Fibroblast of the aortic adventitia (primary cell): ENCODE measurements around the gene TUBB8B. TPM values are rescaled to one million over a fixed set of nuclear protein-coding genes. Genes with fewer than 3 reads are reported as not detected.
"Not testable (repeated sequence)": the region's sequence is repeated elsewhere in the genome, so short reads cannot be mapped to it uniquely, and the experiment has no call there.

ENCODE experiments used
- DNase-seq: peaks from one replicate; pipeline ENCODE4 v3.0.0-alpha.2; 2010; ENCODE audit warnings: low read depth
- H3K4me3 ChIP-seq: 2 replicates; pipeline ENCODE4 v1.5.1; 2011; ENCODE audit warnings: low read depth, mild to moderate bottlenecking, control low read depth, low read length, moderate library complexity
- small RNA-seq: library from RNA; depleted of rRNA; stranded (forward); fragments of <200 nt; gene quantifications from one replicate; pipeline ENCODE3, GENCODE V24; 2012
- total RNA-seq: library from RNA; depleted of rRNA; stranded (reverse); fragments of >200 nt; gene quantifications from 2 replicates; pipeline ENCODE4 v1.2.3, GENCODE V29; 2012; ENCODE audit warnings: low replicate concordance

TUBB8B gene
- total RNA-seq, 1 donor = not detected

DNA sequence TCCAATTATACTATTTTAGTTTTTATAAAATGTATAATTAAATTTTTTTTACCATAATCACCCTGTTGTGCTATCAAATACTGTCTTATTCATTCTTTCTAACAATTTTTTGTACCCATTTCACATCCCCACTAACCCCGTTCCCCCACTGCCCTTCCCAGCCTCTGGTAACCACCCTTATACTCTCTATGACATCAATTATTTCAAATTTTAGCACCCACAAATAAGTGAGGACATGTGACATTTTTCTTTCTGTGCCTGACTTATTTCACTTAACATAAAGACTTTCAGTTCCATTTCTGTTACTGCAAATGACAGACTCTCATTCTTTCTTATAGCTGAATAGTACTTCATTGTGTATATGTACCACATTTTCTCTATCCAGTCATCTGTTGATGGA, 5.0 kb upstream of the TUBB8B start:
- not testable (repeated sequence) for DNase-seq, H3K4me3 ChIP-seq

DNA sequence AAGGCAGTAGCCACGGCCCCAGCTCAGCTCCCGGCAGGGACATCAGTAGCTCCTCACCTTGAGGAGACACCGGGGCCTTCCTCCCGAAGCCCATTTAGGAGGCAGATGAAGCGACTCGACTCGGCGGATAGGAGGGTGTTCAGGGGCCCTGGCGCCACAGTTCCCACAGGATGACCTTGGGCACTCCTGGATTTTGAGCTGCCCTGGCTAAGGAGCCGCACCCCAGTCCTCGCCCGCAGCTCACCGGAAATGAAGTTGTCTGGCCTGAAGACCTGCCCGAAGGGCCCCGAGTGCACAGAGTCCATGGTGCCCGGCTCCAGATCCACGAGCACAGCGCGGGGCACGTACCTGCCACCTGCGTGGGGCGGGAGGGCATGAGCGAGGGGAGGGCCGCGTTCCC, 719 bp downstream of the TUBB8B start:
- not testable (repeated sequence) for DNase-seq, H3K4me3 ChIP-seq

DNA sequence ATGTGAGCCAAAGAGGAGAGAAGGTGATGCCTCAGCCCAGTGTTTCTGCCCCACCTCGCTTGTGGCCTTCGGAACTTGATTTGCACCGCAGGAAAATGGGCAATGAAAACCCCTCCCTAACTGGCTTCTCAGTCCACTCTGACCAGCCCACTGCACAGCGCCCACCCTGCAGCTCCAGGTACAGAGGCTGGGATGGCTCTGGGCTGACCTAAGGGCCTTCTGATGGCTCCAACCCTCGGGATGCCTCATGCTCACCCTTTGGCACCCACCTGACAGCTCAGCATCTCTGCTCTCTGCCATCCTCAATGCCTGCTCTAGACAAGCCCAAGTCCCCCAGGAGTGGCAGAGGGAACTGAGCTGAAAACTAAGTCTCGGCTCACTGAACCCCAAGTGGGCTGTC, 36.2 kb downstream of the TUBB8B start:
- DNase-seq, H3K4me3 ChIP-seq: not testable (repeated sequence)

DNA sequence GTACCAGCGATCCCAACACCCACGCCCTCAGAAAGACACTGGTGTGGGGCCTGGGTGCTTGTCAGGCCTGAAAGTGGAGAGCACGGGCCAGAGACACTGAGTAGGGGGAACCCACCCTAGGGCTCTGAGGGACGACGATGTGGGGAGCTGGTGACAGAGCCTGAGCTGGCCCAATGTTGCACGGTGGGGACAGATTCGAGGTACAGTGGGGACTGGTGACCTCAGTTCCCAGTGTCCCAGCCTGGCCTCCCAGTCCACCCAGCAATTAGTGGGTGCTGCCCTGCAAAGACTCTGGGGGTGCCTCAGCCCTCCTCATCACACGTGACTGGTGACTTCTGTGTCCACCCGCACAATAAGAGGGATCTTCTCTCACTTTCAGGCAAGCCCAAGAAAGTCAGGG, 36.6 kb downstream of the TUBB8B start:
- not testable (repeated sequence) for H3K4me3 ChIP-seq, DNase-seq

DNA sequence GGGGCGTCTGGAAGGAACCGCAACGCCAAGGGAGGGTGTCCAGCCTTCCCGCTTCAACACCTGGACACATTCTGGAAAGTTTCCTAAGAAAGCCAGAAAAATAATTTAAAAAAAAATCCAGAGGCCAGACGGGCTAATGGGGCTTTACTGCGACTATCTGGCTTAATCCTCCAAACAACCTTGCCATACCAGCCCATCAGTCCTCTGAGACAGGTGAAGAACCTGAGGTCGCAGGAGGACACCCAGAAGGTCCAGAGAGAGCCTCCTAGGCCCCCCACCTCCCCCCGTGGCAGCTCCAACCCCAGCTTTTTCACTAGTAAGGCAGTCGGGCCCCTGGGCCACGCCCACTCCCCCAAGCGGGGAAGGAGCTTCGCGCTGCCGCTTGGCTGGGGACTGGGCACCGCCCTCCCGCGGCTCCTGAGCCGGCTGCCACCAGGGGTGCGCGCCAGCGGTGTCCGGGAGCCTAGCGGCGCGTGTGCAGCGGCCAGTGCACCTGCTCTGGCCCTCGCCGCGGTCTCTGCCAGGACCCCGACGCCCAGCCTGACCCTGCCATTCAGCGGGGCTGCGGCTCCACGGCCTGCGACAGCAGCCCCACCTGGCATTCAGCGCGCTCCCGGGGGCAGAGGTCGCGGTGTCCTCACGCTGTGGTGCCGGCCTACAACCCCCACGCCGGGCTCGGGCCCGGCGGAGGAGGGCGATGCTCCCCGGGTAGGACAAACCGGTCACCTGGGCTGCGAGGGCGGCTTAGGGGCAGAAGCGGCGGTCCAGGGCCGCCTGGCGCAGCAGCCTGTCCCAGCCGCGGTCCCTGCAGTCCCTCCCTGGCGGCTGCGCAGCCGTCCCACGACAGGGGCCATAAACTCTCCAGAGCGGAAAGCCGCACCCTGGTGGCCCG, 37.8 kb downstream of the TUBB8B start:
- not testable (repeated sequence) for H3K4me3 ChIP-seq, DNase-seq

DNA sequence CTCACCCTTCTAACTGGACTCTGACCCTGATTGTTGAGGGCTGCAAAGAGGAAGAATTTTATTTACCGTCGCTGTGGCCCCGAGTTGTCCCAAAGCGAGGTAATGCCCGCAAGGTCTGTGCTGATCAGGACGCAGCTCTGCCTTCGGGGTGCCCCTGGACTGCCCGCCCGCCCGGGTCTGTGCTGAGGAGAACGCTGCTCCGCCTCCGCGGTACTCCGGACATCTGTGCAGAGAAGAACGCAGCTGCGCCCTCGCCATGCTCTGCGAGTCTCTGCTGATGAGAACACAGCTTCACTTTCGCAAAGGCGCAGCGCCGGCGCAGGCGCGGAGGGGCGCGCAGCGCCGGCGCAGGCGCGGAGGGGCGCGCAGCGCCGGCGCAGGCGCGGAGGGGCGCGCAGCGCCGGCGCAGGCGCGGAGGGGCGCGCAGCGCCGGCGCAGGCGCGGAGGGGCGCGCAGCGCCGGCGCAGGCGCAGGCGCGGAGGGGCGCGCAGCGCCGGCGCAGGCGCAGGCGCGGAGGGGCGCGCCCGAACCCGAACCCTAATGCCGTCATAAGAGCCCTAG, 38.7 kb downstream of the TUBB8B start:
- not testable (repeated sequence) for DNase-seq, H3K4me3 ChIP-seq

DNA sequence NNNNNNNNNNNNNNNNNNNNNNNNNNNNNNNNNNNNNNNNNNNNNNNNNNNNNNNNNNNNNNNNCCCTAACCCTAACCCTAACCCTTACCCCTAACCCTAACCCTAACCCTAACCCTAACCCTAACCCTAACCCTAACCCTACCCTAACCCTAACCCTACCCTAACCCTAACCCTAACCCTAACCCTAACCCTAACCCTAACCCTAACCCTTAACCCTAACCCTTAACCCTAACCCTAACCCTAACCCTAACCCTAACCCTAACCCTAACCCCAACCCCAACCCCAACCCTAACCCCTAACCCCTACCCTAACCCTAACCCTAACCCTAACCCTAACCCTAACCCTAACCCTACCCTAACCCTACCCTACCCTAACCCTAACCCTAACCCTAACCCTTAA, 39.5 kb downstream of the TUBB8B start:
- DNase-seq, H3K4me3 ChIP-seq: not testable (repeated sequence)

Small RNA genes lying within 50 kb of the gene (small RNA-seq; reads per million reads assigned to genes)
- gene AP001005.2 = not detected

Other genes with a start within 250 kb of the TUBB8B start
- gene USP14, start 108.9 kb upstream of the TUBB8B start, total RNA-seq = 19.3 and 28.1 TPM in 2 replicates
- 55.4 and 104 TPM in 2 replicates for gene THOC1, start 218.4 kb upstream of the TUBB8B start, total RNA-seq